Measurements from ENCODE around the gene LENG1. TPM values are rescaled to one million over a fixed set of nuclear protein-coding genes. Genes with fewer than 3 reads are reported as not detected.

LENG1 gene
- total RNA-seq, 1 donor: 4.7 TPM

- H3K4me1 ChIP-seq (ENCODE audit: insufficient read depth, low read length): no peaks in the 10 kb centered on the region
- no peaks in the 10 kb centered on the region for H3K9me3 ChIP-seq (ENCODE audit: low read depth, low read length)
- DNase-seq (ENCODE audit: insufficient read length, low spot score, missing footprints): peak; percentile 74
- H3K4me2 ChIP-seq (ENCODE audit: insufficient read depth, low read length): no peak overlapping the region
- no peak overlapping the region for H3K4me3 ChIP-seq (ENCODE audit: insufficient read depth, low read length)
- H3K79me2 ChIP-seq (ENCODE audit: insufficient read depth, low read length): no peaks in the 10 kb centered on the region
- H3K27me3 ChIP-seq (ENCODE audit: insufficient read depth, low read length): no peaks in the 10 kb centered on the region
- H3K27ac ChIP-seq (ENCODE audit: low read depth, low read length): no peak overlapping the region
- peaks cover 38% of the 10 kb centered on the region for H3K36me3 ChIP-seq (ENCODE audit: insufficient read depth, low read length)
- H2AFZ ChIP-seq (ENCODE audit: low read length): no peak overlapping the region
- TF ChIP-seq CTCF (IDR thresholded peaks at IDR 0.05; ENCODE audit: extremely low read depth, low read depth, low read length): no peak
- H4K20me1 ChIP-seq (ENCODE audit: insufficient read depth, low read length): peaks cover 15% of the 10 kb centered on the region
These were observed 19.8 kb upstream of the LENG1 start for GRCh38 chr19:54179262-54179852.

GRCh38 chr19:54178581-54179261, 19.2 kb upstream of the LENG1 start:
- H3K79me2 ChIP-seq (ENCODE audit: insufficient read depth, low read length): no peaks in the 10 kb centered on the region
- H3K9me3 ChIP-seq (ENCODE audit: low read depth, low read length): no peaks in the 10 kb centered on the region
- no peaks in the 10 kb centered on the region for H3K27me3 ChIP-seq (ENCODE audit: insufficient read depth, low read length)
- no peak for TF ChIP-seq CTCF (IDR thresholded peaks at IDR 0.05; ENCODE audit: extremely low read depth, low read depth, low read length)
- peaks cover 15% of the 10 kb centered on the region for H4K20me1 ChIP-seq (ENCODE audit: insufficient read depth, low read length)
- peak; percentile 86 for DNase-seq (ENCODE audit: insufficient read length, low spot score, missing footprints)
- H3K4me2 ChIP-seq (ENCODE audit: insufficient read depth, low read length): no peak overlapping the region
- no peak overlapping the region for H3K4me3 ChIP-seq (ENCODE audit: insufficient read depth, low read length)
- H3K4me1 ChIP-seq (ENCODE audit: insufficient read depth, low read length): no peaks in the 10 kb centered on the region
- no peak overlapping the region for H2AFZ ChIP-seq (ENCODE audit: low read length)
- no peak overlapping the region for H3K27ac ChIP-seq (ENCODE audit: low read depth, low read length)
- H3K36me3 ChIP-seq (ENCODE audit: insufficient read depth, low read length): peaks cover 38% of the 10 kb centered on the region

GRCh38 chr19:54173951-54174834, 14.7 kb upstream of the LENG1 start:
- H3K36me3 ChIP-seq (ENCODE audit: insufficient read depth, low read length): peaks cover 21% of the 10 kb centered on the region
- no peaks in the 10 kb centered on the region for H3K27me3 ChIP-seq (ENCODE audit: insufficient read depth, low read length)
- DNase-seq (ENCODE audit: insufficient read length, low spot score, missing footprints): peak; percentile 83
- H2AFZ ChIP-seq (ENCODE audit: low read length): no peak overlapping the region
- H4K20me1 ChIP-seq (ENCODE audit: insufficient read depth, low read length): peaks cover 3% of the 10 kb centered on the region
- no peaks in the 10 kb centered on the region for H3K9me3 ChIP-seq (ENCODE audit: low read depth, low read length)
- peaks cover 2% of the 10 kb centered on the region for H3K4me1 ChIP-seq (ENCODE audit: insufficient read depth, low read length)
- H3K4me3 ChIP-seq (ENCODE audit: insufficient read depth, low read length): no peak overlapping the region
- TF ChIP-seq CTCF (IDR thresholded peaks at IDR 0.05; ENCODE audit: extremely low read depth, low read depth, low read length): no peak
- H3K79me2 ChIP-seq (ENCODE audit: insufficient read depth, low read length): no peaks in the 10 kb centered on the region
- no peak overlapping the region for H3K4me2 ChIP-seq (ENCODE audit: insufficient read depth, low read length)
- no peak overlapping the region for H3K27ac ChIP-seq (ENCODE audit: low read depth, low read length)

GRCh38 chr19:54173359-54173699, 13.8 kb upstream of the LENG1 start:
- no peak overlapping the region for H2AFZ ChIP-seq (ENCODE audit: low read length)
- H3K4me3 ChIP-seq (ENCODE audit: insufficient read depth, low read length): no peak overlapping the region
- TF ChIP-seq CTCF (IDR thresholded peaks at IDR 0.05; ENCODE audit: extremely low read depth, low read depth, low read length): no peak
- no peak overlapping the region for H3K27ac ChIP-seq (ENCODE audit: low read depth, low read length)
- H4K20me1 ChIP-seq (ENCODE audit: insufficient read depth, low read length): no peaks in the 10 kb centered on the region
- DNase-seq (ENCODE audit: insufficient read length, low spot score, missing footprints): peak; percentile 55
- no peak overlapping the region for H3K4me2 ChIP-seq (ENCODE audit: insufficient read depth, low read length)
- no peaks in the 10 kb centered on the region for H3K9me3 ChIP-seq (ENCODE audit: low read depth, low read length)
- no peaks in the 10 kb centered on the region for H3K79me2 ChIP-seq (ENCODE audit: insufficient read depth, low read length)
- no peaks in the 10 kb centered on the region for H3K27me3 ChIP-seq (ENCODE audit: insufficient read depth, low read length)
- H3K4me1 ChIP-seq (ENCODE audit: insufficient read depth, low read length): peaks cover 2% of the 10 kb centered on the region
- peaks cover 13% of the 10 kb centered on the region for H3K36me3 ChIP-seq (ENCODE audit: insufficient read depth, low read length)
